Measurements from ENCODE around the gene COX6B1. TPM values are rescaled to one million over a fixed set of nuclear protein-coding genes. Genes with fewer than 3 reads are reported as not detected.

Gene COX6B1
- polyA plus RNA-seq, 1 donor from 2014 or later: 1,013 TPM

GRCh38 chr19:35633727-35634440 lies 14.2 kb upstream of the COX6B1 start:
- Histone ChIP-seq H3K27ac (ENCODE audit: low read length) (no peak overlapping the region), H3K79me2 (replicated peaks; ENCODE audit: insufficient read depth, low read length) (peaks cover 8% of the 10 kb centered on the region), H4K20me1 (ENCODE audit: insufficient read depth) (no peaks in the 10 kb centered on the region), H3K4me3 (ENCODE audit: low read length) (no peak overlapping the region), H2AFZ (ENCODE audit: low read depth, low read length) (no peak overlapping the region), H3K27me3 (ENCODE audit: insufficient read depth, low read depth, low read length) (no peaks in the 10 kb centered on the region), H3F3A (ENCODE audit: insufficient read depth, low read length, poor library complexity, severe bottlenecking) (no peaks in the 10 kb centered on the region), H3K4me2 (ENCODE audit: low read length) (no peak overlapping the region), H3K9me2 (ENCODE audit: insufficient read depth, low read length) (no peaks in the 10 kb centered on the region), H3K36me3 (ENCODE audit: insufficient read depth, low read length) (no peaks in the 10 kb centered on the region), H3K9me3 (ENCODE audit: low read length) (no peaks in the 10 kb centered on the region), H3K9ac (ENCODE audit: low read length) (no peak overlapping the region)
- TF ChIP-seq REST (IDR thresholded peaks at IDR 0.05; ENCODE audit: borderline replicate concordance): no peak
- TF ChIP-seq CTCF (IDR thresholded peaks at IDR 0.05; ENCODE audit: poor library complexity, severe bottlenecking): no peak
- no peak for TF ChIP-seq EZH2 (IDR thresholded peaks at IDR 0.05; ENCODE audit: borderline replicate concordance, insufficient read depth, low read length, poor library complexity, severe bottlenecking)
- no peak for TF ChIP-seq MXI1 (conservative IDR thresholded peaks at IDR 0.05; ENCODE audit: poor library complexity, severe bottlenecking)
- no peak for TF ChIP-seq TAF1 (IDR thresholded peaks at IDR 0.05; ENCODE audit: low read depth)
- no peak for TF ChIP-seq SMC3 (conservative IDR thresholded peaks at IDR 0.05; ENCODE audit: poor library complexity)
- no peak for TF ChIP-seq EP300 (conservative IDR thresholded peaks at IDR 0.05; ENCODE audit: poor library complexity, severe bottlenecking)
- TF ChIP-seq RAD21 (conservative IDR thresholded peaks at IDR 0.05): no peak
- TF ChIP-seq POLR2AphosphoS5 (IDR thresholded peaks at IDR 0.05): no peak

GRCh38 chr19:35636651-35637050 lies 11.5 kb upstream of the COX6B1 start:
- Histone ChIP-seq H3F3A (ENCODE audit: insufficient read depth, low read length, poor library complexity, severe bottlenecking) (no peaks in the 10 kb centered on the region), H3K27me3 (ENCODE audit: insufficient read depth, low read depth, low read length) (no peaks in the 10 kb centered on the region), H2AFZ (ENCODE audit: low read depth, low read length) (no peak overlapping the region), H3K27ac (ENCODE audit: low read length) (no peak overlapping the region), H3K9me3 (ENCODE audit: low read length) (no peaks in the 10 kb centered on the region), H4K20me1 (ENCODE audit: insufficient read depth) (no peaks in the 10 kb centered on the region), H3K9me2 (ENCODE audit: insufficient read depth, low read length) (no peaks in the 10 kb centered on the region), H3K4me2 (ENCODE audit: low read length) (no peak overlapping the region), H3K4me3 (ENCODE audit: low read length) (no peak overlapping the region), H3K36me3 (ENCODE audit: insufficient read depth, low read length) (no peaks in the 10 kb centered on the region), H3K9ac (ENCODE audit: low read length) (no peak overlapping the region), H3K79me2 (replicated peaks; ENCODE audit: insufficient read depth, low read length) (no peaks in the 10 kb centered on the region)
- no peak for TF ChIP-seq SMC3 (conservative IDR thresholded peaks at IDR 0.05; ENCODE audit: poor library complexity)
- no peak for TF ChIP-seq MXI1 (conservative IDR thresholded peaks at IDR 0.05; ENCODE audit: poor library complexity, severe bottlenecking)
- TF ChIP-seq EZH2 (IDR thresholded peaks at IDR 0.05; ENCODE audit: borderline replicate concordance, insufficient read depth, low read length, poor library complexity, severe bottlenecking): no peak
- TF ChIP-seq POLR2AphosphoS5 (IDR thresholded peaks at IDR 0.05): no peak
- TF ChIP-seq EP300 (conservative IDR thresholded peaks at IDR 0.05; ENCODE audit: poor library complexity, severe bottlenecking): no peak
- no peak for TF ChIP-seq RAD21 (conservative IDR thresholded peaks at IDR 0.05)
- TF ChIP-seq CTCF (IDR thresholded peaks at IDR 0.05; ENCODE audit: poor library complexity, severe bottlenecking): no peak
- no peak for TF ChIP-seq REST (IDR thresholded peaks at IDR 0.05; ENCODE audit: borderline replicate concordance)
- TF ChIP-seq TAF1 (IDR thresholded peaks at IDR 0.05; ENCODE audit: low read depth): no peak
